Trophoblast cell (in vitro differentiated cells and primary cell): Measurements from ENCODE around the gene MMP21.

Source experiments
- DNase-seq, 2 donors: peaks; one replicate each; pipeline ENCODE4 v3.0.0-alpha.2; 2016
- H2AFZ ChIP-seq: 2 replicates; pipeline ENCODE4 v1.6.1; 2013; ENCODE audit warnings: low read length, moderate library complexity, mild to moderate bottlenecking; ENCODE audit not compliant: insufficient read depth, poor library complexity
- H2AK5ac ChIP-seq: 2 replicates; pipeline ENCODE4 v1.6.1; 2013; ENCODE audit warnings: mild to moderate bottlenecking, low read length
- H2BK120ac ChIP-seq: 2 replicates; pipeline ENCODE4 v1.6.1; 2013; ENCODE audit warnings: low read length, mild to moderate bottlenecking, moderate library complexity; ENCODE audit not compliant: insufficient read depth, poor library complexity
- H2BK12ac ChIP-seq: 2 replicates; pipeline ENCODE4 v1.6.1; 2013; ENCODE audit warnings: mild to moderate bottlenecking, low read length, moderate library complexity
- H2BK5ac ChIP-seq: 2 replicates; pipeline ENCODE4 v1.6.1; 2013; ENCODE audit warnings: low read length, low read depth, moderate library complexity, mild to moderate bottlenecking; ENCODE audit not compliant: poor library complexity
- H3K14ac ChIP-seq: 2 replicates; pipeline ENCODE4 v1.6.1; 2013; ENCODE audit warnings: mild to moderate bottlenecking, low read length
- H3K18ac ChIP-seq: 2 replicates; pipeline ENCODE4 v1.6.1; 2013; ENCODE audit warnings: mild to moderate bottlenecking, low read length
- H3K23ac ChIP-seq: 2 replicates; pipeline ENCODE4 v1.6.1; 2013; ENCODE audit warnings: low read length
- H3K27ac ChIP-seq: 2 replicates; pipeline ENCODE4 v1.5.1; 2013; ENCODE audit warnings: low read depth, mild to moderate bottlenecking, inconsistent platforms, low read length, moderate library complexity
- H3K27me3 ChIP-seq: 2 replicates; pipeline ENCODE4 v1.6.1; 2013; ENCODE audit warnings: inconsistent platforms, mild to moderate bottlenecking, low read length, moderate library complexity; ENCODE audit not compliant: insufficient read depth
- H3K36me3 ChIP-seq, 2 experiments: 1 replicate in 1 of 2; 2 replicates in 1 of 2; pipeline ENCODE4 v1.6.1; 2013; ENCODE audit warnings: low read length in 2 of 2, mild to moderate bottlenecking in 2 of 2, moderate library complexity in 1 of 2; ENCODE audit not compliant: insufficient read depth in 2 of 2, control insufficient read depth in 1 of 2
- H3K4ac ChIP-seq: 2 replicates; pipeline ENCODE4 v1.6.1; 2013; ENCODE audit warnings: low read depth, mild to moderate bottlenecking, low read length, moderate library complexity
- H3K4me1 ChIP-seq, 2 experiments: 1 replicate in 1 of 2; 2 replicates in 1 of 2; pipeline ENCODE4 v1.6.1; 2013; ENCODE audit warnings: low read length in 2 of 2, mild to moderate bottlenecking in 2 of 2, moderate library complexity in 1 of 2; ENCODE audit not compliant: insufficient read depth in 2 of 2, control insufficient read depth in 1 of 2
- H3K4me2 ChIP-seq: 2 replicates; pipeline ENCODE4 v1.6.1; 2013; ENCODE audit warnings: inconsistent platforms, mild to moderate bottlenecking, low read length, moderate library complexity
- H3K4me3 ChIP-seq: 2 replicates; pipeline ENCODE4 v1.5.1; 2013; ENCODE audit warnings: mild to moderate bottlenecking, low read depth, low read length, inconsistent platforms
- H3K79me1 ChIP-seq: one replicate; pipeline ENCODE4 v1.6.1; 2013; ENCODE audit warnings: low read length
- H3K79me2 ChIP-seq: 2 replicates; pipeline ENCODE4 v1.6.1; 2013; ENCODE audit warnings: low read length, mild to moderate bottlenecking; ENCODE audit not compliant: control insufficient read depth, insufficient read depth, poor library complexity
- H3K9ac ChIP-seq: 2 replicates; pipeline ENCODE4 v1.6.1; 2013; ENCODE audit warnings: mild to moderate bottlenecking, low read length
- H3K9me3 ChIP-seq: 2 replicates; pipeline ENCODE4 v1.6.1; 2013; ENCODE audit warnings: low read depth, mild to moderate bottlenecking, control low read depth, inconsistent platforms, low read length; ENCODE audit not compliant: insufficient read depth
- H4K12ac ChIP-seq: 2 replicates; pipeline ENCODE4 v1.6.1; 2013; ENCODE audit warnings: low read depth, mild to moderate bottlenecking, low read length, moderate library complexity
- H4K8ac ChIP-seq: 2 replicates; pipeline ENCODE4 v1.6.1; 2013; ENCODE audit warnings: low read depth, mild to moderate bottlenecking, low read length, moderate library complexity
- H4K91ac ChIP-seq: one replicate; pipeline ENCODE4 v1.6.1; 2013; ENCODE audit warnings: low read depth, mild to moderate bottlenecking, low read length, moderate library complexity
- WGBS: extraction: QIAGEN DNeasy Blood & Tissue Kit; methylation state at CpG from one replicate; pipeline ENCODE4 v1.1.7; 2013; ENCODE audit warnings: missing lambda C conversion rate; ENCODE audit not compliant: insufficient read length, insufficient coverage; ENCODE audit errors: extremely low coverage; 5-methylcytosine and 5-hydroxymethylcytosine counted together

Gene MMP21

GRCh38 chr10:125762692-125763648 lies 12.7 kb downstream of the MMP21 start:
- DNase-seq = no peak
- Histone ChIP-seq H2BK12ac (no peak overlapping the region), H3K4me3 (no peak overlapping the region), H2BK5ac (no peak overlapping the region), H3K9me3 (peaks cover 1% of the 10 kb centered on the region), H2BK120ac (no peak overlapping the region), H4K91ac (no peak overlapping the region), H2AK5ac (no peak overlapping the region), H3K18ac (no peak overlapping the region), H3K79me1 (no peaks in the 10 kb centered on the region), H3K27ac (no peak overlapping the region), H3K79me2 (no peaks in the 10 kb centered on the region), H3K14ac (no peak overlapping the region), H3K27me3 (no peaks in the 10 kb centered on the region), H3K4me2 (no peak overlapping the region), H4K8ac (no peak overlapping the region), H4K12ac (no peak overlapping the region), H3K23ac (no peak overlapping the region), H2AFZ (no peak overlapping the region), H3K9ac (no peak overlapping the region), H3K4me1 (no peaks in the 10 kb centered on the region), H3K4ac (no peak overlapping the region), H3K36me3 (peaks cover 26 to 32% of the 10 kb centered on the region in 2 experiments)
- WGBS = no CpG with 5 or more reads among the region's 24 CpGs

DNA sequence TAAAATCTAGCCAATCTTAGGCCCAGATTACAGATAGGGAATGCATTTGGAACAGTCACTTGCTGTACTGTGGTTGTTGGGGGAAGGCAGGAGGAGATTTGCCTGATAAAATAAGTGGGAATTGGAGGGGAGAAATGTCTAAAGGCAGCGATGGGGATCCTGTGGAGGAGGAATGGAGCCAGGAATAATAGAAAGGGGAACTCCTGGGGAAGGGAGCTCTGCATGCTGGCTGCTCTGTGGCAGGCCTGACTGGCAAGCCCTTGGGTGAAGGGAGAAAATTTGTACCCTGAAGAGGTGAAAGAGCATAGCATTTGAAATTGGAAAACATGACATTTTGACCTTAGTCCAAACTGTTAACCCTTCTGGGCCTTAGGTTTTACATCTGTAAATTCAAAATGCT lies 13.7 kb downstream of the MMP21 start:
- peak overlapping the region; percentile 19 for H4K8ac ChIP-seq
- no CpG with 5 or more reads among the region's 1 CpG for WGBS
- no peak overlapping the region for H2AFZ ChIP-seq
- no peak overlapping the region for H3K23ac ChIP-seq
- no peaks in the 10 kb centered on the region for H3K79me1 ChIP-seq
- H3K4me3 ChIP-seq = no peak overlapping the region
- H3K79me2 ChIP-seq = no peaks in the 10 kb centered on the region
- H3K27ac ChIP-seq = no peak overlapping the region
- no peak overlapping the region for H2BK5ac ChIP-seq
- H3K27me3 ChIP-seq = no peaks in the 10 kb centered on the region
- peaks cover 26 to 28% of the 10 kb centered on the region in 2 experiments for H3K36me3 ChIP-seq
- no peak overlapping the region for H3K18ac ChIP-seq
- no peak overlapping the region for H3K4me2 ChIP-seq
- no peak overlapping the region for H4K91ac ChIP-seq
- no peak overlapping the region for H2AK5ac ChIP-seq
- no peak overlapping the region for H4K12ac ChIP-seq
- no peak overlapping the region for H3K14ac ChIP-seq
- no peaks in the 10 kb centered on the region for H3K4me1 ChIP-seq
- no peak for DNase-seq
- H2BK12ac ChIP-seq = no peak overlapping the region
- peaks cover 1% of the 10 kb centered on the region for H3K9me3 ChIP-seq
- H3K9ac ChIP-seq = no peak overlapping the region
- no peak overlapping the region for H2BK120ac ChIP-seq
- no peak overlapping the region for H3K4ac ChIP-seq

- H2AK5ac ChIP-seq = no peak overlapping the region
- peaks cover 23 to 34% of the 10 kb centered on the region in 2 experiments for H3K36me3 ChIP-seq
- no peak overlapping the region for H2AFZ ChIP-seq
- no peak overlapping the region for H4K8ac ChIP-seq
- H3K27me3 ChIP-seq = no peaks in the 10 kb centered on the region
- H4K12ac ChIP-seq = no peak overlapping the region
- H3K9me3 ChIP-seq = no peaks in the 10 kb centered on the region
- no peak overlapping the region for H2BK12ac ChIP-seq
- no peak overlapping the region for H3K4me3 ChIP-seq
- no peak overlapping the region for H3K9ac ChIP-seq
- H3K23ac ChIP-seq = no peak overlapping the region
- H3K79me1 ChIP-seq = no peaks in the 10 kb centered on the region
- H3K4me2 ChIP-seq = no peak overlapping the region
- no peaks in the 10 kb centered on the region for H3K4me1 ChIP-seq
- H2BK5ac ChIP-seq = no peak overlapping the region
- H3K4ac ChIP-seq = no peak overlapping the region
- no CpG with 5 or more reads among the region's 4 CpGs for WGBS
- H3K18ac ChIP-seq = no peak overlapping the region
- DNase-seq = no peak
- no peak overlapping the region for H3K14ac ChIP-seq
- no peak overlapping the region for H2BK120ac ChIP-seq
- H3K79me2 ChIP-seq = no peaks in the 10 kb centered on the region
- H3K27ac ChIP-seq = no peak overlapping the region
- no peak overlapping the region for H4K91ac ChIP-seq
These were observed 17.9 kb downstream of the MMP21 start for GRCh38 chr10:125757742-125758141.

DNA sequence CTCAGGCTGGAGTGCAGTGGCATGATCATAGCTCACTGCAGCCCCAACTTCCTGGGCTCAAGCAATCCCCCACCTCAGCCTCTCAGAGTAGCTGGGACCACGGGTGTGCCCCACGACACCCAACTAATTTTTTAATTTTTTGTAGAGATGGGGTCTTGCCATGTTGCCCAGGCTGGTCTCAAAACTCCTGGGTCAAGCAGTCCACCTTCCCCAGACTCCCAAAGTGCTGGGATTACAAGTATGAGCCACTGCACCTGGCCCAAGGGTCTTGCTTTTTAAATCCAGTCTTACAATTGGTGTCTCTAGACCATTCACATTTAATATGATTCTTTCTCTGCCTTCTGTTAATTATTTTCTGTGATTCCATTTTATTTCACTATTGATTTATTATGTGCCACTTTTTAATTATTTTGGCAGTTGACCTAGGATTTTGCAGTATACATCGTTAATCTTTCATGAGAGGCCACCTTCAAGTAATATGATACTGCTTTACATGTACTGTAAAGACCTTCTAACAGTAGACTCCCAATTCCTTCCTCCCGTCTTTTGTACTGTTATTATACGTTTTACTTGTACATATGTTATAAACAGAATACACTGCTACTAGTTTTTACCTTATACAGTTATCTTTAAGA lies 18.7 kb downstream of the MMP21 start:
- no peak overlapping the region for H2AK5ac ChIP-seq
- no peak overlapping the region for H3K18ac ChIP-seq
- H2BK12ac ChIP-seq = no peak overlapping the region
- no peak overlapping the region for H3K27ac ChIP-seq
- no peak overlapping the region for H4K8ac ChIP-seq
- no peak overlapping the region for H4K12ac ChIP-seq
- H3K9ac ChIP-seq = no peak overlapping the region
- no peak overlapping the region for H3K4ac ChIP-seq
- no peak for DNase-seq
- H3K36me3 ChIP-seq = peaks cover 20 to 31% of the 10 kb centered on the region in 2 experiments
- H3K14ac ChIP-seq = no peak overlapping the region
- H4K91ac ChIP-seq = no peak overlapping the region
- H3K79me1 ChIP-seq = no peaks in the 10 kb centered on the region
- no CpG with 5 or more reads among the region's 5 CpGs for WGBS
- H3K27me3 ChIP-seq = no peaks in the 10 kb centered on the region
- H3K79me2 ChIP-seq = no peaks in the 10 kb centered on the region
- no peaks in the 10 kb centered on the region for H3K9me3 ChIP-seq
- no peak overlapping the region for H2BK120ac ChIP-seq
- H3K4me3 ChIP-seq = no peak overlapping the region
- H3K4me1 ChIP-seq = no peaks in the 10 kb centered on the region
- H3K23ac ChIP-seq = no peak overlapping the region
- H2BK5ac ChIP-seq = no peak overlapping the region
- H3K4me2 ChIP-seq = no peak overlapping the region
- H2AFZ ChIP-seq = no peak overlapping the region
